Tibial artery (tissue), 4 donors: ENCODE measurements around the gene GSK3A.
A peak's percentile ranks its signal among the peaks of the same experiment; 100 is the strongest.

Experiments used
- DNase-seq, 2 donors: peaks; one replicate each; pipeline ENCODE4 v3.0.0-alpha.2; 2019
- H3K27ac ChIP-seq, 2 donors: fragments of 200-600 bp; sonication (generic) in 1 of 2; 1 replicate in 1 of 2; 2 replicates in 1 of 2; pipeline ENCODE4 v1.5.1; 2018 to 2019; ENCODE audit warnings: mild to moderate bottlenecking in 1 of 2
- H3K27me3 ChIP-seq, 2 donors: fragments of 200-600 bp; sonication (generic) in 1 of 2; one replicate each; pipeline versions ENCODE4 v1.5.1 to v1.6.0; 2016 to 2019
- H3K36me3 ChIP-seq, 3 donors: fragments of 200-600 bp; sonication (generic) in 2 of 3; one replicate each; pipeline ENCODE4 v1.5.1; 2016 to 2019; ENCODE audit warnings: mild to moderate bottlenecking in 2 of 3
- H3K4me1 ChIP-seq, 4 donors: fragments of 200-600 bp; sonication (generic) in 2 of 4; 1 replicate in 3 of 4; 2 replicates in 1 of 4; pipeline ENCODE4 v1.5.1; 2016 to 2019
- H3K4me3 ChIP-seq, 2 donors: fragments of 200-600 bp; sonication (generic) in 1 of 2; 1 replicate in 1 of 2; 2 replicates in 1 of 2; pipeline ENCODE4 v1.5.1; 2018 to 2019; ENCODE audit warnings: mild to moderate bottlenecking in 2 of 2
- H3K9me3 ChIP-seq, 3 donors: fragments of 200-600 bp; sonication (generic) in 1 of 3; one replicate each; pipeline ENCODE4 v1.5.1; 2016 to 2019
- CTCF ChIP-seq, 2 experiments: fragments of 200-600 bp in 1 of 2; fragments of 450-650 bp in 1 of 2; IDR thresholded peaks; one replicate each; pipeline ENCODE4 v1.5.1; 2017 to 2019; ENCODE audit warnings: antibody characterized with exemption in 2 of 2, mild to moderate bottlenecking in 1 of 2, moderate library complexity in 1 of 2
- intact Hi-C: fragments of 100-400 bp; cut with DNase I; formaldehyde crosslinking; loops from one replicate; pipeline ENCODE4 v1.15.0; 2023; ENCODE audit warnings: low total_unique reads

GSK3A gene

DNA sequence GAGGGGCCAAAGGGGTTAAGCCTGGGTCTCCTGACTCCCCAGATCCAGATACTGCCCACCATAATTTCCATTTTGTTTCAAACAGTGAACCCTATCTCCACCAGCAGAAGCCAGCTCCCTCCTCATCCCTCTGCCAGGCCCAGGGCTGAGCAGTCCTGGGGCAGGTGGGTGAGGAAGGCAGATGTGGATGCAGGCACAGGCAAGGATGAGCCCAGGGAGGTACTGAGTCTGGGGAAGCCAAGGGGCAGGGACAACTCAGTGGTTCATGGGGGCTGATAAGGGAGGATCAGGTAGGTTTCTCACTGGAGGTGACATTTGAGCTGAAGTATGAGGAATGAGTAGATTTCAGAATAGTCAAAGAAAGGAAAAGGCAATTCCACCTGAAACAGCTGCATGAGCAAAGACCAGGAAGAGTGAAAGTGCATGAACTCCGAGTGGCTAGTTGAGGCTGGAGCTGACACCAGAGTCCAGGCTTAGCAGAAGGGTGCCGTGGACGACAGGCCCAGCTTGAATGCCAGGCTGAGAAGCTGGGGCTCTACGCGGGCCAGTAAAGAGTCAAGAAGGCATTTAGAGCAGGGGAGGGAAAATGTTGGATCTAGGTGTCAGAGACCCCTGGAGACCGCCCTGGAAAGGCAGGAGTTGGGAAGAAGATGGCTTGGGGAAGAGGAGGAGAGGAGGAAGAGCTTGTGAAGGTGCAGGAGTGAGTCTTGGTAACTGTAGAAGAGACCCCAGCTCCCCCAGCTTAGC lies 36.9 kb upstream of the GSK3A start:
- DNase-seq: no peak
- Histone ChIP-seq H3K9me3 (no peaks in the 10 kb centered on the region), H3K4me1 (peaks cover 6 to 86% (median 73%) of the 10 kb centered on the region in 4 donors), H3K27me3 (no peaks in the 10 kb centered on the region), H3K36me3 (peaks cover 0 to 8% (median 5%) of the 10 kb centered on the region in 3 donors), H3K27ac (peak overlapping the region; percentile 93 to 97), H3K4me3 (peak overlapping the region; percentile 78 to 85)
- TF ChIP-seq CTCF (IDR thresholded peaks at IDR 0.05): no peak
- intact Hi-C loops: loop anchor here (2.0 kb wide), 1 partner anchor 33 kb away; no protein-coding TSS in a partner anchor

- Histone ChIP-seq H3K9me3 (no peaks in the 10 kb centered on the region), H3K27me3 (no peaks in the 10 kb centered on the region), H3K27ac (peak overlapping the region; percentile 93 to 97), H3K36me3 (peaks cover 6 to 15% (median 13%) of the 10 kb centered on the region in 3 donors), H3K4me3 (peak overlapping the region in 1 of 2 donors; percentile 10), H3K4me1 (peaks cover 6 to 94% (median 77%) of the 10 kb centered on the region in 4 donors)
- DNase-seq: no peak
- intact Hi-C loops: loop anchor here (2.0 kb wide), 1 partner anchor 32 kb away; no protein-coding TSS in a partner anchor
- no peak for TF ChIP-seq CTCF (IDR thresholded peaks at IDR 0.05)
Measured at GRCh38 chr19:42278452-42279154, 36.2 kb upstream of the GSK3A start.

DNA sequence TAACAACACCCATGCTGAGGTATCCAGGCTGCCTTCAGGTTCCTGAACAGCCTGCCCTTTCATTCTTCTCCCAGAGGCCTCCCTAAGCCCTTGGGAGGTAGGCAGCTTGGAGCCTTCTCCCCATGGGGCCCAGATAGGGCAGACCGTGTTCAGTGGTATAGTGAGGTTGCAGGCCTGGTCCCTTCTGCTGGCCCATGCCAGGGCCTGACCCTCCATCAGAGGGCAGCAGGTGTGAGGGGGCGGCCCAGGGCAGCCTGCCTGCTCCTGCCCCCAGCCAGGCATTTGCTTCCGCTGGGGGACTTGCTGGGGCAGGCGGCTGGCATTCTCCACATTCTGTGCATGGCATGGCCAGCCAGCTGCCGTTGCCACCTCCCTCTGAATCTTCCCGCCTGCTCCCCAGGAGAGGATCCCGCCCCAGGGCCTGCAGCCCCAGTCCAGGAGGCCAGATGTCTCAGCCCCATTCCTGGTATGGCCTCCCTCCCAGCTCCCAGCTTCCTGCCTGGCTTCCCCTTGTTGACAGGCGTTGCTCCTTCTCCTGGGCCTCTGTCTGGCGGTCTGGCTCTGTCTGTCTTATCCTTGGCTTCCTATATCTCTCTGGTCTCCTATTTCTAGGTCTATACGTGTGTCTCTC lies 35.5 kb upstream of the GSK3A start:
- Histone ChIP-seq H3K27ac (peak overlapping the region; percentile 93 to 97), H3K27me3 (no peaks in the 10 kb centered on the region), H3K36me3 (peaks cover 12 to 22% (median 19%) of the 10 kb centered on the region in 3 donors), H3K4me3 (peak overlapping the region in 1 of 2 donors; percentile 10), H3K4me1 (peaks cover 6 to 93% (median 72%) of the 10 kb centered on the region in 4 donors), H3K9me3 (no peaks in the 10 kb centered on the region)
- no peak for TF ChIP-seq CTCF (IDR thresholded peaks at IDR 0.05)
- intact Hi-C loops: loop anchor here (2.0 kb wide), 1 partner anchor 31 kb away; no protein-coding TSS in a partner anchor
- DNase-seq: no peak

GRCh38 chr19:42276821-42277220 lies 34.4 kb upstream of the GSK3A start:
- TF ChIP-seq CTCF (IDR thresholded peaks at IDR 0.05): no peak
- Histone ChIP-seq H3K4me3 (no peak overlapping the region), H3K4me1 (peaks cover 6 to 92% (median 63%) of the 10 kb centered on the region in 4 donors), H3K27ac (peak overlapping the region; percentile 93 to 97), H3K27me3 (no peaks in the 10 kb centered on the region), H3K36me3 (peaks cover 22 to 33% (median 30%) of the 10 kb centered on the region in 3 donors), H3K9me3 (no peaks in the 10 kb centered on the region)
- intact Hi-C loops: no loop called here
- no peak for DNase-seq

- peaks cover 6 to 92% (median 63%) of the 10 kb centered on the region in 4 donors for H3K4me1 ChIP-seq
- TF ChIP-seq CTCF (IDR thresholded peaks at IDR 0.05): no peak
- DNase-seq: peak in 1 of 2 donors; percentile 69
- H3K4me3 ChIP-seq: no peak overlapping the region
- H3K27me3 ChIP-seq: no peaks in the 10 kb centered on the region
- peak overlapping the region; percentile 93 to 97 for H3K27ac ChIP-seq
- peaks cover 22 to 34% (median 32%) of the 10 kb centered on the region in 3 donors for H3K36me3 ChIP-seq
- intact Hi-C loops: no loop called here
- no peaks in the 10 kb centered on the region for H3K9me3 ChIP-seq
Measured at GRCh38 chr19:42276284-42276683, 33.9 kb upstream of the GSK3A start.
